ENCODE measurements around the gene EGFL8. TPM values are rescaled to one million over a fixed set of nuclear protein-coding genes. Genes with fewer than 3 reads are reported as not detected.
A peak's percentile ranks its signal among the peaks of the same experiment; 100 is the strongest.

The EGFL8 gene
- total and polyA plus RNA-seq, 3 experiments from 2014 or later = 8.3 to 9.5 TPM; not detected in 1

GRCh38 chr6:32173051-32173727 is 8.8 kb downstream of the EGFL8 start:
- Histone ChIP-seq H3K27ac (ENCODE audit: low read depth, low read length) (no peak overlapping the region), H3K4me1 (ENCODE audit: insufficient read depth, low read length) (peaks cover 44% of the 10 kb centered on the region), H3K4me3 (ENCODE audit: low read length) (no peak overlapping the region), H3K27me3 (ENCODE audit: insufficient read depth, low read length, poor library complexity, severe bottlenecking) (no peaks in the 10 kb centered on the region), H3K36me3 (ENCODE audit: insufficient read depth, low read length) (peaks cover 16% of the 10 kb centered on the region), H3K9me3 (ENCODE audit: low read length) (no peaks in the 10 kb centered on the region)
- ChIA-PET CTCF (no interaction called here), POLR2A (no interaction called here)
- H3K27ac Mint-ChIP-seq = peak overlapping the region in 6 of 8 donors; percentile 11 to 75 (median 67)
- H3K36me3 Mint-ChIP-seq = peaks cover 0 to 36% (median 12%) of the 10 kb centered on the region in 3 donors
- H3K4me3 Mint-ChIP-seq = peak overlapping the region in 1 of 7 donors; percentile 8
- H3K9me3 Mint-ChIP-seq = no peaks in the 10 kb centered on the region
- peaks cover 41 to 60% (median 53%) of the 10 kb centered on the region in 3 donors for H3K4me1 Mint-ChIP-seq
- H3K27me3 Mint-ChIP-seq = no peaks in the 10 kb centered on the region
- no peak for DNase-seq

GRCh38 chr6:32174416-32174815 is 10.0 kb downstream of the EGFL8 start:
- POLR2A ChIA-PET = no interaction called here

GRCh38 chr6:32175322-32175710 is 10.9 kb downstream of the EGFL8 start:
- Mint-ChIP-seq H3K27ac (peak overlapping the region; percentile 11 to 94 (median 90)), H3K4me1 (peaks cover 58 to 80% (median 74%) of the 10 kb centered on the region in 3 donors), H3K9me3 (no peaks in the 10 kb centered on the region), H3K27me3 (no peaks in the 10 kb centered on the region), H3K4me3 (peak overlapping the region; percentile 80 to 99 (median 95)), H3K36me3 (peaks cover under 1 to 34% (median 10%) of the 10 kb centered on the region in 3 donors)
- POLR2A ChIA-PET = no interaction called here
- peak overlapping the region; percentile 75 for H3K4me3 ChIP-seq (ENCODE audit: low read length)
- CTCF ChIA-PET = no interaction called here
- no peaks in the 10 kb centered on the region for H3K9me3 ChIP-seq (ENCODE audit: low read length)
- peak overlapping the region; percentile 93 for H3K27ac ChIP-seq (ENCODE audit: low read depth, low read length)
- no peaks in the 10 kb centered on the region for H3K27me3 ChIP-seq (ENCODE audit: insufficient read depth, low read length, poor library complexity, severe bottlenecking)
- H3K36me3 ChIP-seq (ENCODE audit: insufficient read depth, low read length) = no peaks in the 10 kb centered on the region
- DNase-seq = no peak
- H3K4me1 ChIP-seq (ENCODE audit: insufficient read depth, low read length) = peaks cover 60% of the 10 kb centered on the region

More at GRCh38 chr6:32174416-32174815, 10.0 kb downstream of the EGFL8 start:
- CTCF ChIA-PET = no interaction called here
- Mint-ChIP-seq H3K4me3 (peak overlapping the region; percentile 14 to 99 (median 80)), H3K9me3 (no peaks in the 10 kb centered on the region), H3K27ac (peak overlapping the region in 6 of 8 donors; percentile 11 to 89 (median 36)), H3K27me3 (no peaks in the 10 kb centered on the region), H3K4me1 (peaks cover 52 to 71% (median 65%) of the 10 kb centered on the region in 3 donors), H3K36me3 (peaks cover 0 to 35% (median 14%) of the 10 kb centered on the region in 3 donors)
- H3K4me1 ChIP-seq (ENCODE audit: insufficient read depth, low read length) = peaks cover 51% of the 10 kb centered on the region
- H3K4me3 ChIP-seq (ENCODE audit: low read length) = no peak overlapping the region
- peaks cover 7% of the 10 kb centered on the region for H3K36me3 ChIP-seq (ENCODE audit: insufficient read depth, low read length)
- H3K27ac ChIP-seq (ENCODE audit: low read depth, low read length) = no peak overlapping the region
- no peak for DNase-seq
- H3K27me3 ChIP-seq (ENCODE audit: insufficient read depth, low read length, poor library complexity, severe bottlenecking) = no peaks in the 10 kb centered on the region
- H3K9me3 ChIP-seq (ENCODE audit: low read length) = no peaks in the 10 kb centered on the region

- Histone ChIP-seq H3K27ac (ENCODE audit: low read depth, low read length) (peak within 1 kb of the TSS; percentile 93), H3K9me3 (ENCODE audit: low read length) (no peaks in the 10 kb centered on the region), H3K36me3 (ENCODE audit: insufficient read depth, low read length) (no peaks in the 10 kb centered on the region), H3K4me3 (ENCODE audit: low read length) (peak within 1 kb of the TSS; percentile 75), H3K27me3 (ENCODE audit: insufficient read depth, low read length, poor library complexity, severe bottlenecking) (no peaks in the 10 kb centered on the region), H3K4me1 (ENCODE audit: insufficient read depth, low read length) (peaks cover 64% of the 10 kb centered on the region)
- DNase-seq = peak; percentile 93 to 97 (median 94)
- Mint-ChIP-seq H3K27me3 (no peaks in the 10 kb centered on the region), H3K27ac (peak within 1 kb of the TSS; percentile 92 to 99 (median 98)), H3K4me3 (peak within 1 kb of the TSS; percentile 82 to 99 (median 95)), H3K9me3 (no peaks in the 10 kb centered on the region), H3K4me1 (peaks cover 63 to 86% (median 80%) of the 10 kb centered on the region in 3 donors), H3K36me3 (peaks cover 4 to 34% (median 16%) of the 10 kb centered on the region in 3 donors)
- POLR2A ChIA-PET = interaction anchor here (0.7 to 4.4 kb wide), 4 partner anchors 14 to 81 kb away, joined by 4 to 20 read pairs (median 5); partner anchors contain the start of gene PBX2
- CTCF ChIA-PET = interaction anchor here (0.7 to 2.5 kb wide), 3 partner anchors 14 to 47 kb away, joined by 3 to 16 read pairs (median 8); partner anchors contain the start of gene PBX2
These were observed 11.5 kb downstream of the EGFL8 start, which contains the start of gene AGPAT1 for GRCh38 chr6:32175711-32176475. Gene AGPAT1 (minus strand): TSS chr6:32176084. CDS start chr6:32171496, 4,588 bp downstream.

- no peak for DNase-seq
- H3K9me3 Mint-ChIP-seq = no peaks in the 10 kb centered on the region
- peaks cover 69% of the 10 kb centered on the region for H3K4me1 ChIP-seq (ENCODE audit: insufficient read depth, low read length)
- H3K36me3 Mint-ChIP-seq = peaks cover 4 to 34% (median 13%) of the 10 kb centered on the region in 3 donors
- no peaks in the 10 kb centered on the region for H3K27me3 ChIP-seq (ENCODE audit: insufficient read depth, low read length, poor library complexity, severe bottlenecking)
- CTCF ChIA-PET = interaction anchor here (0.7 to 2.5 kb wide), 4 partner anchors 14 to 58 kb away, joined by 3 to 16 read pairs (median 6); partner anchors contain the start of gene PBX2
- POLR2A ChIA-PET = interaction anchor here (0.7 to 4.4 kb wide), 6 partner anchors 14 to 82 kb away, joined by 4 to 20 read pairs (median 6); partner anchors contain the start of genes GPSM3 and PBX2
- no peaks in the 10 kb centered on the region for H3K36me3 ChIP-seq (ENCODE audit: insufficient read depth, low read length)
- peak overlapping the region; percentile 93 for H3K27ac ChIP-seq (ENCODE audit: low read depth, low read length)
- H3K27ac Mint-ChIP-seq = peak overlapping the region; percentile 92 to 99 (median 98)
- H3K9me3 ChIP-seq (ENCODE audit: low read length) = no peaks in the 10 kb centered on the region
- H3K27me3 Mint-ChIP-seq = no peaks in the 10 kb centered on the region
- H3K4me1 Mint-ChIP-seq = peaks cover 61 to 85% (median 81%) of the 10 kb centered on the region in 3 donors
- H3K4me3 ChIP-seq (ENCODE audit: low read length) = peak overlapping the region; percentile 75
- H3K4me3 Mint-ChIP-seq = peak overlapping the region; percentile 82 to 99 (median 95)
These were observed 12.2 kb downstream of the EGFL8 start for GRCh38 chr6:32176476-32177182.

- ChIA-PET CTCF (interaction anchor here (0.8 to 2.5 kb wide), 4 partner anchors 13 to 1778 kb away, joined by 4 to 16 read pairs (median 6); partner anchors contain the start of gene PBX2), POLR2A (interaction anchor here (0.9 to 4.4 kb wide), 4 partner anchors 13 to 315 kb away, joined by 3 to 20 read pairs (median 12); partner anchors contain the start of genes GPSM3, NEU1 and PBX2)
- peaks cover 69% of the 10 kb centered on the region for H3K4me1 ChIP-seq (ENCODE audit: insufficient read depth, low read length)
These were observed 12.9 kb downstream of the EGFL8 start for GRCh38 chr6:32177183-32177787.

More at GRCh38 chr6:32177183-32177787, 12.9 kb downstream of the EGFL8 start:
- DNase-seq = peak in 1 of 5 donors; percentile 58
- Mint-ChIP-seq H3K27me3 (no peaks in the 10 kb centered on the region), H3K4me1 (peaks cover 61 to 85% (median 80%) of the 10 kb centered on the region in 3 donors), H3K9me3 (no peaks in the 10 kb centered on the region), H3K27ac (peak overlapping the region; percentile 92 to 99 (median 98)), H3K4me3 (peak overlapping the region; percentile 82 to 99 (median 95)), H3K36me3 (peaks cover 4 to 37% (median 13%) of the 10 kb centered on the region in 3 donors)
- Histone ChIP-seq H3K27me3 (ENCODE audit: insufficient read depth, low read length, poor library complexity, severe bottlenecking) (no peaks in the 10 kb centered on the region), H3K27ac (ENCODE audit: low read depth, low read length) (peak overlapping the region; percentile 93), H3K4me3 (ENCODE audit: low read length) (peak overlapping the region; percentile 75), H3K9me3 (ENCODE audit: low read length) (no peaks in the 10 kb centered on the region), H3K36me3 (ENCODE audit: insufficient read depth, low read length) (no peaks in the 10 kb centered on the region)
